Stimulated activated naive CD8-positive, alpha-beta T cell treated with anti-CD3 and anti-CD28 coated beads, Interleukin-15, amount 100 ng/mL, for 72 hours (primary cell): ENCODE data around the gene EPB41.
"Not testable (repeated sequence)": the region's sequence is repeated elsewhere in the genome, so short reads cannot be mapped to it uniquely, and the experiment has no call there.

Experiments
- ATAC-seq: fragments of 150-1000 bp; cut with Tn5 transposase; 2 replicates; pipeline ENCODE4 v1.10.0; 2021; ENCODE audit warnings: mild to moderate bottlenecking, moderate library complexity
- DNase-seq, 2 donors: peaks; one replicate each; pipeline ENCODE4 v3.0.0; 2021 to 2022
- H3K27ac Mint-ChIP-seq, 2 donors: one replicate each; pipeline ENCODE4 v1.8.0; 2022; ENCODE audit warnings: mild to moderate bottlenecking in 2 of 2, mixed read lengths in 2 of 2, moderate library complexity in 2 of 2
- H3K27me3 Mint-ChIP-seq: one replicate; pipeline ENCODE4 v1.8.0; 2022; ENCODE audit warnings: mixed read lengths
- H3K4me1 Mint-ChIP-seq: one replicate; pipeline ENCODE4 v1.8.0; 2022; ENCODE audit warnings: mild to moderate bottlenecking, mixed read lengths
- H3K4me3 Mint-ChIP-seq, 2 donors: one replicate each; pipeline ENCODE4 v1.8.0; 2022; ENCODE audit warnings: mild to moderate bottlenecking in 2 of 2, mixed read lengths in 2 of 2, moderate library complexity in 1 of 2
- H3K9me3 Mint-ChIP-seq, 2 donors: one replicate each; pipeline ENCODE4 v1.8.0; 2022; ENCODE audit warnings: mixed read lengths in 2 of 2

The EPB41 gene

GRCh38 chr1:28914228-28915030 lies at the start of gene EPB41:
Gene EPB41, plus strand, starts transcription at chr1:28914569. Its CDS starts 72,869 bp downstream, at chr1:28987438.
- peak within 1 kb of the TSS; percentile 94 to 96 for H3K27ac Mint-ChIP-seq
- no peaks in the 10 kb centered on the region for H3K27me3 Mint-ChIP-seq
- H3K9me3 Mint-ChIP-seq: no peaks in the 10 kb centered on the region
- DNase-seq: peak; percentile 91 to 92
- peak; percentile 89 for ATAC-seq
- peak within 1 kb of the TSS; percentile 93 to 94 for H3K4me3 Mint-ChIP-seq
- H3K4me1 Mint-ChIP-seq: peaks cover 58% of the 10 kb centered on the region

GRCh38 chr1:28864695-28865094 lies 49.7 kb upstream of the EPB41 start:
- Mint-ChIP-seq H3K27ac (peak overlapping the region in 1 of 2 donors; percentile 57), H3K27me3 (peaks cover 7% of the 10 kb centered on the region), H3K9me3 (no peaks in the 10 kb centered on the region), H3K4me1 (no peaks in the 10 kb centered on the region), H3K4me3 (no peak overlapping the region)
- no peak for ATAC-seq
- no peak for DNase-seq

GRCh38 chr1:28865997-28866650 lies 48.2 kb upstream of the EPB41 start:
- Mint-ChIP-seq H3K4me1 (no peaks in the 10 kb centered on the region), H3K4me3 (no peak overlapping the region), H3K9me3 (no peaks in the 10 kb centered on the region), H3K27me3 (peaks cover 7% of the 10 kb centered on the region), H3K27ac (peak overlapping the region in 1 of 2 donors; percentile 25)
- DNase-seq (no peak), ATAC-seq (no peak)

GRCh38 chr1:28867850-28868249 lies 46.5 kb upstream of the EPB41 start:
- H3K9me3 Mint-ChIP-seq: no peaks in the 10 kb centered on the region
- H3K4me3 Mint-ChIP-seq: no peak overlapping the region
- H3K27me3 Mint-ChIP-seq: peaks cover 7% of the 10 kb centered on the region
- no peaks in the 10 kb centered on the region for H3K4me1 Mint-ChIP-seq
- DNase-seq (no peak), ATAC-seq (no peak)
- no peak overlapping the region for H3K27ac Mint-ChIP-seq

GRCh38 chr1:28869952-28870351 lies 44.4 kb upstream of the EPB41 start:
- Mint-ChIP-seq H3K4me3 (no peak overlapping the region), H3K27ac (no peak overlapping the region), H3K27me3 (peaks cover 16% of the 10 kb centered on the region), H3K9me3 (no peaks in the 10 kb centered on the region), H3K4me1 (no peaks in the 10 kb centered on the region)
- ATAC-seq (no peak), DNase-seq (no peak)

GRCh38 chr1:28871631-28872401 lies 42.6 kb upstream of the EPB41 start:
- DNase-seq (no peak), ATAC-seq (no peak)
- H3K4me1 Mint-ChIP-seq: peaks cover under 1% of the 10 kb centered on the region
- H3K4me3 Mint-ChIP-seq: no peak overlapping the region
- no peak overlapping the region for H3K27ac Mint-ChIP-seq
- peaks cover 20% of the 10 kb centered on the region for H3K27me3 Mint-ChIP-seq
- H3K9me3 Mint-ChIP-seq: no peaks in the 10 kb centered on the region

GRCh38 chr1:28875134-28875533 lies 39.2 kb upstream of the EPB41 start:
- not testable (repeated sequence) for H3K4me1 Mint-ChIP-seq, ATAC-seq, DNase-seq, H3K4me3 Mint-ChIP-seq, H3K9me3 Mint-ChIP-seq, H3K27ac Mint-ChIP-seq
- peaks cover 20% of the 10 kb centered on the region for H3K27me3 Mint-ChIP-seq

- DNase-seq (peak; percentile 70 to 72), ATAC-seq (peak; percentile 79)
- Mint-ChIP-seq H3K4me3 (no peak overlapping the region), H3K27me3 (peaks cover 20% of the 10 kb centered on the region), H3K27ac (no peak overlapping the region), H3K4me1 (peaks cover 11% of the 10 kb centered on the region), H3K9me3 (no peaks in the 10 kb centered on the region)
These were observed 37.1 kb upstream of the EPB41 start for GRCh38 chr1:28877132-28877781.

GRCh38 chr1:28878796-28879195 lies 35.6 kb upstream of the EPB41 start:
- Mint-ChIP-seq H3K4me3 (no peak overlapping the region), H3K4me1 (peaks cover 16% of the 10 kb centered on the region), H3K9me3 (no peaks in the 10 kb centered on the region), H3K27ac (no peak overlapping the region), H3K27me3 (peaks cover 14% of the 10 kb centered on the region)
- no peak for ATAC-seq
- DNase-seq: no peak

- Mint-ChIP-seq H3K27ac (peak overlapping the region; percentile 60 to 80), H3K4me3 (peak overlapping the region; percentile 18 to 34), H3K9me3 (no peaks in the 10 kb centered on the region), H3K27me3 (no peaks in the 10 kb centered on the region), H3K4me1 (peaks cover 44% of the 10 kb centered on the region)
- peak; percentile 27 for ATAC-seq
- peak; percentile 63 to 78 for DNase-seq
These were observed 32.2 kb upstream of the EPB41 start for GRCh38 chr1:28882009-28882628.

GRCh38 chr1:28883242-28883616 lies 31.1 kb upstream of the EPB41 start:
- no peak overlapping the region for H3K4me3 Mint-ChIP-seq
- no peaks in the 10 kb centered on the region for H3K27me3 Mint-ChIP-seq
- DNase-seq (no peak), ATAC-seq (no peak)
- no peak overlapping the region for H3K27ac Mint-ChIP-seq
- H3K9me3 Mint-ChIP-seq: no peaks in the 10 kb centered on the region
- peaks cover 49% of the 10 kb centered on the region for H3K4me1 Mint-ChIP-seq

GRCh38 chr1:28885472-28885877 lies 28.9 kb upstream of the EPB41 start:
- peak; percentile 15 to 20 for DNase-seq
- H3K4me1 Mint-ChIP-seq: peaks cover 70% of the 10 kb centered on the region
- H3K27ac Mint-ChIP-seq: no peak overlapping the region
- peak overlapping the region; percentile 4 to 87 for H3K4me3 Mint-ChIP-seq
- ATAC-seq: no peak
- H3K27me3 Mint-ChIP-seq: no peaks in the 10 kb centered on the region
- H3K9me3 Mint-ChIP-seq: no peaks in the 10 kb centered on the region

GRCh38 chr1:28885977-28886730 lies 28.2 kb upstream of the EPB41 start:
- ATAC-seq (no peak), DNase-seq (no peak)
- Mint-ChIP-seq H3K27ac (peak overlapping the region; percentile 93 to 95), H3K4me3 (peak overlapping the region; percentile 87 to 93), H3K9me3 (no peaks in the 10 kb centered on the region), H3K4me1 (peaks cover 77% of the 10 kb centered on the region), H3K27me3 (no peaks in the 10 kb centered on the region)

- ATAC-seq (peak; percentile 83), DNase-seq (peak; percentile 92 to 93)
- Mint-ChIP-seq H3K4me1 (peaks cover 77% of the 10 kb centered on the region), H3K27ac (peak overlapping the region; percentile 93 to 95), H3K27me3 (no peaks in the 10 kb centered on the region), H3K9me3 (no peaks in the 10 kb centered on the region), H3K4me3 (peak overlapping the region; percentile 87 to 93)
These were observed 27.5 kb upstream of the EPB41 start for GRCh38 chr1:28886731-28887418.
